Measurements from ENCODE around the gene GSTA4.

- TF ChIP-seq, protein P1, sequence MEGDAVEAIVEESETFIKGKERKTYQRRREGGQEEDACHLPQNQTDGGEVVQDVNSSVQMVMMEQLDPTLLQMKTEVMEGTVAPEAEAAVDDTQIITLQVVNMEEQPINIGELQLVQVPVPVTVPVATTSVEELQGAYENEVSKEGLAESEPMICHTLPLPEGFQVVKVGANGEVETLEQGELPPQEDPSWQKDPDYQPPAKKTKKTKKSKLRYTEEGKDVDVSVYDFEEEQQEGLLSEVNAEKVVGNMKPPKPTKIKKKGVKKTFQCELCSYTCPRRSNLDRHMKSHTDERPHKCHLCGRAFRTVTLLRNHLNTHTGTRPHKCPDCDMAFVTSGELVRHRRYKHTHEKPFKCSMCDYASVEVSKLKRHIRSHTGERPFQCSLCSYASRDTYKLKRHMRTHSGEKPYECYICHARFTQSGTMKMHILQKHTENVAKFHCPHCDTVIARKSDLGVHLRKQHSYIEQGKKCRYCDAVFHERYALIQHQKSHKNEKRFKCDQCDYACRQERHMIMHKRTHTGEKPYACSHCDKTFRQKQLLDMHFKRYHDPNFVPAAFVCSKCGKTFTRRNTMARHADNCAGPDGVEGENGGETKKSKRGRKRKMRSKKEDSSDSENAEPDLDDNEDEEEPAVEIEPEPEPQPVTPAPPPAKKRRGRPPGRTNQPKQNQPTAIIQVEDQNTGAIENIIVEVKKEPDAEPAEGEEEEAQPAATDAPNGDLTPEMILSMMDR (IDR thresholded peaks at IDR 0.05; ENCODE audit: poor library complexity) = no peak
- TF ChIP-seq EZH2 (IDR thresholded peaks at IDR 0.05; ENCODE audit: borderline replicate concordance) = no peak
These were observed 18.5 kb downstream of the GSTA4 start for GRCh38 chr6:52976591-52977035.
